A549 (cell line): ENCODE data around the gene C5orf24. TPM values are rescaled to one million over a fixed set of nuclear protein-coding genes. Genes with fewer than 3 reads are reported as not detected.
"Not testable (repeated sequence)": the region's sequence is repeated elsewhere in the genome, so short reads cannot be mapped to it uniquely, and the experiment has no call there.

Experiments
- ATAC-seq, 2 experiments: fragments of 200-7000 bp in 1 of 2; fragments of >200 bp in 1 of 2; cut with Nextera tagmentation in 1 of 2; cut with Tn5 transposase in 1 of 2; 3 replicates each; pipeline versions ENCODE4 v1.8.0 to v1.9.1; 2018 to 2020; ENCODE audit warnings: mild to moderate bottlenecking in 1 of 2, moderate library complexity in 1 of 2
- CTCF ChIA-PET: fragments of 300-600 bp; sonication (Branson Sonifier 250); formaldehyde crosslinking; extraction: SDS; loops from one replicate; lab custom pipeline; 2021; ENCODE audit warnings: antibody characterized with exemption, inconsistent platforms; lab: Yijun Ruan, JAX
- POLR2A ChIA-PET: fragments of 350-600 bp; formaldehyde crosslinking; extraction: SDS; loops from one replicate; lab custom pipeline; 2021; ENCODE audit warnings: antibody characterized with exemption, inconsistent platforms; lab: Yijun Ruan, JAX
- DNase-seq, 2 experiments: peaks; one replicate each; pipeline versions ENCODE4 v3.0.0 to v3.0.0-alpha.2; 2011 to 2016; ENCODE audit warnings: low read depth in 1 of 2, low spot score in 1 of 2
- FAIRE-seq: peaks from 2 replicates; lab custom pipeline; 2011; peaks lifted over from hg19 to GRCh38; lab: Jason Lieb, UNC
- H3K27ac ChIP-seq, 2 experiments: fragments of >200 bp; sonication (Bioruptor Twin); formaldehyde crosslinking; 3 replicates each; pipeline ENCODE4 v1.5.1; 2016 to 2017
- H3K4me1 ChIP-seq: fragments of >200 bp; sonication (Bioruptor Twin); formaldehyde crosslinking; 3 replicates; pipeline ENCODE4 v1.6.1; 2016
- H3K4me2 ChIP-seq: fragments of >200 bp; sonication (Bioruptor Twin); formaldehyde crosslinking; 3 replicates; pipeline ENCODE4 v1.6.1; 2016
- H3K4me3 ChIP-seq: fragments of >200 bp; sonication (Bioruptor Twin); formaldehyde crosslinking; 3 replicates; pipeline ENCODE4 v1.5.1; 2016
- H3K9me3 ChIP-seq: fragments of >200 bp; sonication (Bioruptor Twin); formaldehyde crosslinking; 3 replicates; pipeline ENCODE4 v1.6.1; 2016
- BCL3 ChIP-seq: fragments of >200 bp; sonication (Bioruptor Twin); formaldehyde crosslinking; IDR thresholded peaks from 3 replicates; pipeline ENCODE4 v1.6.1; 2016
- CHD2 ChIP-seq: fragments of 150-350 bp; IDR thresholded peaks from 2 replicates; pipeline ENCODE4 v1.6.1; 2014; ENCODE audit warnings: low read length; ENCODE audit not compliant: partially characterized antibody
- E2F6 ChIP-seq: IDR thresholded peaks from 2 replicates; pipeline ENCODE4 v1.6.1; 2012; ENCODE audit warnings: low read depth, borderline replicate concordance
- EHF ChIP-seq: fragments of 250-450 bp; sonication (Bioruptor Pico); IDR thresholded peaks from 2 replicates; pipeline ENCODE4 v1.5.0; 2020; ENCODE audit warnings: mild to moderate bottlenecking
- ESRRA ChIP-seq: fragments of 150-350 bp; IDR thresholded peaks from 2 replicates; pipeline ENCODE4 v1.6.1; 2014; ENCODE audit warnings: mild to moderate bottlenecking, low read length, borderline replicate concordance
- FOXS1 ChIP-seq: fragments of 250-450 bp; sonication (Bioruptor Pico); IDR thresholded peaks from 2 replicates; pipeline ENCODE4 v1.5.0; 2020; ENCODE audit warnings: mild to moderate bottlenecking, moderate library complexity
- HEYL ChIP-seq: fragments of 250-450 bp; sonication (Bioruptor Pico); IDR thresholded peaks from 2 replicates; pipeline ENCODE4 v1.8.0; 2021; ENCODE audit warnings: mild to moderate bottlenecking, moderate library complexity
- HOXA7 ChIP-seq: fragments of 250-450 bp; sonication (Bioruptor Pico); IDR thresholded peaks from 2 replicates; pipeline ENCODE4 v1.5.0; 2020; ENCODE audit warnings: mild to moderate bottlenecking, moderate library complexity
- HOXB5 ChIP-seq: fragments of 250-450 bp; sonication (Bioruptor Pico); IDR thresholded peaks from 2 replicates; pipeline ENCODE4 v1.5.0; 2020; ENCODE audit warnings: mild to moderate bottlenecking, moderate library complexity
- JUNB ChIP-seq: fragments of >200 bp; sonication (Bioruptor Twin); formaldehyde crosslinking; IDR thresholded peaks from 2 replicates; pipeline ENCODE4 v1.6.1; 2016
- KDM1A ChIP-seq: fragments of 200-600 bp; sonication (generic); IDR thresholded peaks from 2 replicates; pipeline ENCODE4 v1.6.1; 2016; ENCODE audit warnings: low read depth, mild to moderate bottlenecking
- MAFK ChIP-seq: fragments of 450-650 bp; IDR thresholded peaks from 2 replicates; pipeline ENCODE4 v1.6.1; 2014; ENCODE audit not compliant: partially characterized antibody
- MYC ChIP-seq: IDR thresholded peaks from 2 replicates; pipeline ENCODE4 v1.6.1; 2012; ENCODE audit warnings: mild to moderate bottlenecking, inconsistent platforms, low read length, improper control_type of control experiment, borderline replicate concordance
- NFE2L2 ChIP-seq: fragments of 150-350 bp; conservative IDR thresholded peaks from 2 replicates; pipeline ENCODE4 v1.6.1; 2014; ENCODE audit warnings: low read length
- NPAS2 ChIP-seq: fragments of 250-450 bp; sonication (Bioruptor Pico); IDR thresholded peaks from 2 replicates; pipeline ENCODE4 v1.8.0; 2022; ENCODE audit warnings: mild to moderate bottlenecking, moderate library complexity, borderline replicate concordance
- POLR2A ChIP-seq: IDR thresholded peaks from 2 replicates; pipeline ENCODE4 v1.6.1; 2012; ENCODE audit warnings: mild to moderate bottlenecking, low read length
- RAD21 ChIP-seq, 2 experiments: fragments of >200 bp in 1 of 2; sonication (Bioruptor Twin) in 1 of 2; formaldehyde crosslinking in 1 of 2; IDR thresholded peaks in 1 of 2; conservative IDR thresholded peaks in 1 of 2; 2 replicates in 1 of 2; 3 replicates in 1 of 2; pipeline ENCODE4 v1.6.1; 2012 to 2018; ENCODE audit warnings: inconsistent platforms in 1 of 2
- RARB ChIP-seq: fragments of 250-450 bp; sonication (Bioruptor Pico); IDR thresholded peaks from 2 replicates; pipeline ENCODE4 v1.8.0; 2021; ENCODE audit warnings: mild to moderate bottlenecking, moderate library complexity
- SMC3 ChIP-seq: fragments of >200 bp; sonication (Bioruptor Twin); formaldehyde crosslinking; IDR thresholded peaks from 3 replicates; pipeline ENCODE4 v1.6.1; 2018; ENCODE audit warnings: inconsistent platforms
- ZFP36 ChIP-seq: fragments of 450-650 bp; IDR thresholded peaks from 2 replicates; pipeline ENCODE4 v1.6.1; 2014; ENCODE audit warnings: borderline replicate concordance; ENCODE audit not compliant: partially characterized antibody
- ZNF302 ChIP-seq: fragments of 250-450 bp; sonication (Bioruptor Pico); IDR thresholded peaks from 2 replicates; pipeline ENCODE4 v1.9.0; 2021; ENCODE audit warnings: inconsistent platforms, mild to moderate bottlenecking, moderate library complexity
- WGBS: methylation state at CpG from one replicate; pipeline ENCODE4 v1.1.6; 2017; ENCODE audit errors: missing lambda C conversion rate; 5-methylcytosine and 5-hydroxymethylcytosine counted together
- polyA plus RNA-seq, 4 experiments: library from polyadenylated mRNA; depleted of rRNA in 3 of 4; stranded (reverse); fragments of >200 nt; fragmentation: RNase III in 1 of 4; extraction: RNeasy Plus Mini Kit Qiagen cat#74134 plus additional on column Dnase treatment in 1 of 4; gene quantifications; 2 replicates in 3 of 4; 3 replicates in 1 of 4; pipeline ENCODE4 v1.2.3, GENCODE V29; 2011 to 2017

Gene C5orf24
- polyA plus RNA-seq, 2 of the 4 experiments (the other 2 are of a cell fraction) = 27.0 to 53.7 TPM

- Histone ChIP-seq H3K4me3 (no peak overlapping the region), H3K27ac (peak overlapping the region; percentile 3 to 67; a peak in 3 of 6 replicates), H3K9me3 (no peaks in the 10 kb centered on the region), H3K4me1 (peaks cover 38% of the 10 kb centered on the region), H3K4me2 (peak overlapping the region; percentile 46; the same call in 2 of the 3 replicates)
- ChIA-PET POLR2A (interaction anchor here (0.8 to 1.0 kb wide), 2 partner anchors 8 to 9 kb away, joined by 4 to 8 read pairs; partner anchors contain the start of gene C5orf24), CTCF (interaction anchor here (0.7 to 1.0 kb wide), 2 partner anchors 26 to 354 kb away, joined by 3 read pairs; no protein-coding TSS in a partner anchor)
- no peak for DNase-seq
- FAIRE-seq = no peak
- 88% methylated on average over 3 of the region's 3 CpGs for WGBS
- TF ChIP-seq ESRRA (no peak), E2F6 (no peak), FOXS1 (CRISPR knock-in tag) (no peak), SMC3 (no peak), ZFP36 (no peak), HOXB5 (CRISPR knock-in tag) (no peak), JUNB (no peak), POLR2A (no peak), CHD2 (no peak), HEYL (CRISPR knock-in tag) (no peak), HOXA7 (CRISPR knock-in tag) (no peak), BCL3 (no peak), NFE2L2 (no peak), RARB (CRISPR knock-in tag) (no peak), NPAS2 (CRISPR knock-in tag) (no peak), MAFK (no peak), ZNF302 (no peak)
- ATAC-seq = no peak
Observed at GRCh38 chr5:134837530-134838181, 8.1 kb upstream of the C5orf24 start.

- ChIA-PET CTCF (interaction anchor here (0.7 kb wide), 1 partner anchor 353 kb away, joined by 3 read pairs; no protein-coding TSS in a partner anchor), POLR2A (interaction anchor here (0.8 kb wide), 1 partner anchor 9 kb away, joined by 4 read pairs; no protein-coding TSS in a partner anchor)
- WGBS = 90% methylated on average over 9 of the region's 9 CpGs
- H3K4me2 ChIP-seq, H3K4me3 ChIP-seq, H3K27ac ChIP-seq, ATAC-seq, FAIRE-seq, H3K9me3 ChIP-seq, DNase-seq: not testable (repeated sequence)
- H3K4me1 ChIP-seq = peaks cover 45% of the 10 kb centered on the region
Observed at GRCh38 chr5:134838361-134838760, 7.4 kb upstream of the C5orf24 start.

GRCh38 chr5:134840811-134841210 lies 5.0 kb upstream of the C5orf24 start:
- no peak overlapping the region for H3K4me2 ChIP-seq
- WGBS = 78% methylated on average over 3 of the region's 3 CpGs
- H3K4me3 ChIP-seq = no peak overlapping the region
- peak overlapping the region in 1 of 2 experiments; percentile 88; a peak in 3 of 6 replicates for H3K27ac ChIP-seq
- no peak for ATAC-seq
- TF ChIP-seq KDM1A = no peak
- TF ChIP-seq EHF (CRISPR knock-in tag) = no peak
- no peak for TF ChIP-seq RAD21 (conservative IDR thresholded peaks at IDR 0.05 in 1 of 2, IDR thresholded peaks at IDR 0.05 in 1 of 2)
- TF ChIP-seq MYC = no peak
- no peaks in the 10 kb centered on the region for H3K9me3 ChIP-seq
- peaks cover 57% of the 10 kb centered on the region for H3K4me1 ChIP-seq
- no peak for FAIRE-seq
- ChIA-PET CTCF (interaction anchor here (0.6 to 1.5 kb wide), 5 partner anchors 16 to 102 kb away, joined by 3 to 6 read pairs (median 4); partner anchors contain the start of gene CAMLG), POLR2A (no interaction called here)
- DNase-seq = no peak
